Measurements from ENCODE around the gene TNFRSF21.
"Not testable (repeated sequence)": the region's sequence is repeated elsewhere in the genome, so short reads cannot be mapped to it uniquely, and the experiment has no call there.

The TNFRSF21 gene, protein sequence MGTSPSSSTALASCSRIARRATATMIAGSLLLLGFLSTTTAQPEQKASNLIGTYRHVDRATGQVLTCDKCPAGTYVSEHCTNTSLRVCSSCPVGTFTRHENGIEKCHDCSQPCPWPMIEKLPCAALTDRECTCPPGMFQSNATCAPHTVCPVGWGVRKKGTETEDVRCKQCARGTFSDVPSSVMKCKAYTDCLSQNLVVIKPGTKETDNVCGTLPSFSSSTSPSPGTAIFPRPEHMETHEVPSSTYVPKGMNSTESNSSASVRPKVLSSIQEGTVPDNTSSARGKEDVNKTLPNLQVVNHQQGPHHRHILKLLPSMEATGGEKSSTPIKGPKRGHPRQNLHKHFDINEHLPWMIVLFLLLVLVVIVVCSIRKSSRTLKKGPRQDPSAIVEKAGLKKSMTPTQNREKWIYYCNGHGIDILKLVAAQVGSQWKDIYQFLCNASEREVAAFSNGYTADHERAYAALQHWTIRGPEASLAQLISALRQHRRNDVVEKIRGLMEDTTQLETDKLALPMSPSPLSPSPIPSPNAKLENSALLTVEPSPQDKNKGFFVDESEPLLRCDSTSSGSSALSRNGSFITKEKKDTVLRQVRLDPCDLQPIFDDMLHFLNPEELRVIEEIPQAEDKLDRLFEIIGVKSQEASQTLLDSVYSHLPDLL

DNA sequence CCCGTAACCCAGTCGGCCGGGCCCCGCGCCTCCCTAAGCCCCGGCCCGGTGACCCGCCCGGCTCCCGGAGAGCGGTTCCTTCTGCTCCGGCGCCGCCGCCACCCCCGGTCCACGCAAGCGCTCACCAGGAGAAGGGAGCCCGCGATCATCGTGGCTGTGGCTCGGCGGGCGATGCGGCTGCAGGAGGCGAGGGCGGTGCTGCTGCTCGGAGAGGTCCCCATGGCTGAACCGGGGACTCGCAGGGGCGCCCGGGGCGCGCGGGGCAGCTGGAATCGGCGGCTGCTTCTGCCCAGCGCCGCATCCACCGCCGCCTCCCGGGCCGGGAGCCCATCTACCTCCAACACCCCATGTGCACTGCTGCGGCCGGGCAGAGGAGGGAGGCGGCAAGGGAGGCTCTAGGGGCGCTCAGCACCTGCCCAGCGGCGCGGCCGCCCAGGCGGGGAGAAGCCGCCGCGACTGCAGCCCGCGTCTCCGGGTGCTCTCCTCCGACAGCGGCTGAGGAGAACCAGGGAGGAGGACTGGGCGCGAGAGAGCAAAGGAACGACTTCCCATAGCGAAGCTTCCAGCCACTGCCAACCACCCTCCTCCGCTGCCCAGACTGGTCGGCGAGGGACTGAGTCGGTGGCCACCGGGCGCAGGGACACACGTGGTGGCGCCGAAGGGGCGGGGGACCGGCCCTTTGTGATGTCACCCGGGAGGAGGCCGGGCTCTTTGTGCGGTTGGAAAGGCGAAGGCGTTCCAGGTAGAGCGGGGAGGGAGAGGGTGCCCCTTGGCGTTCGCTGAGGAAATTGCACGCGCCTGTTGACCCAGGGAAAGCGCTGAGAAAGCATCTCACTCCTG, at the start of gene TNFRSF21:
Gene TNFRSF21 (minus strand): TSS at position 615 of the 840 bp plus-strand sequence. CDS start 394 bp downstream, at position 221.
- DNase-seq (ENCODE audit: low spot score): peak; percentile 76

DNA sequence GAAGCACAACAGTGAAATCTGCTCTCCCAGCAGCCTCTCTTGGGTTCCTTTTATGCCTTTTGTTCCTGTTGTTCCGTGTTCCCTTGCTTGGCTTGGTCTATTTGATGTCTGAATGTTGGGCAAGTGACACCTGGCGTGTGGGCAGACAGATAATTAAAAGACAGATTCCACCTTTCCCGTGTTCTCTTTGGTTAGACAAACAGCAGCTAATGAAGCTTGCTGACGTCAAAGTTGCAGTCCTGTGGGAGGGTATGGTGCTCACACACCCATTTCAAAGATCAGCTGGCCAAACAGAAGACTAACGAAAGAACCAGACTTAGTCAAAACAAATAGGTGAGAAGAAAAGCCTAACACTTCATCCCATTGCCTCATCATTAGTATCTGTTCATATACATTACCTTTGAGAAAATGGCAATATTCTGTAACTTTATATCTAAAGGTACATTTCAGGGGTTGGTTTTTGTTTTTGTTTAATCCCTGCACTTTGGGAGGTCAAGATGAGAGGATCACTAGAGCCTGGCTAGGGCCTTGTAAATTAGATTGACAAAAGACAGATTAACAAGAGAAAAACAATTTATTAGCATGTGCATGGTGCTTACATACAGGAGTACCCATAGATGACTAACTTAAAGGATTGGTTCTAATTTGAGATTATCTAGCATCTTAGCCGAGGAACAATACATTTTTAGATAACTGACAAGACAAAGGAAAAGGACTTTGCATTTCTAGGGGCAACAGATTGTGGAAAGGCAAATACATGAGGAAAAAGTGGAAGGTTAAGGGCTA, 48.9 kb upstream of the TNFRSF21 start:
- no peak for DNase-seq (ENCODE audit: low spot score)

DNA sequence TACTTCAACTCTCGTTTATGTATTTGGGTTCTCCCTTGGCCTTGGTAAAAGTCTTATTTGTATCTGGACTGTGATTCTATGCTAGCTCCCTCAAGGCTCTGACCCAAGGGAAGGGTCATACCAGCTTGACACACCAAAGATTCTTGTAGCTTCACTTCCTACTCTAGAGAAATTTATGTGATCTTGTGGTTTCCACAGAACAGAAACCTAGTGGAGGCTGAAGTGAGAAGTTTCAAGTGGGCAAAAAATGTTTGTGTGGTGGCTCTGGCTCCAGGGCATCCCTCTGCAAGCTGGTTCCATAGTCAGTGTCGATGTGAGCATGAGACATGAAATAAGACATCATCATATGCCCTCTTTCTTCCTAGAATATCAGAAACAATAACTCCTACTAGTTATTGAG, 48.1 kb upstream of the TNFRSF21 start:
- DNase-seq (ENCODE audit: low spot score): no peak

DNA sequence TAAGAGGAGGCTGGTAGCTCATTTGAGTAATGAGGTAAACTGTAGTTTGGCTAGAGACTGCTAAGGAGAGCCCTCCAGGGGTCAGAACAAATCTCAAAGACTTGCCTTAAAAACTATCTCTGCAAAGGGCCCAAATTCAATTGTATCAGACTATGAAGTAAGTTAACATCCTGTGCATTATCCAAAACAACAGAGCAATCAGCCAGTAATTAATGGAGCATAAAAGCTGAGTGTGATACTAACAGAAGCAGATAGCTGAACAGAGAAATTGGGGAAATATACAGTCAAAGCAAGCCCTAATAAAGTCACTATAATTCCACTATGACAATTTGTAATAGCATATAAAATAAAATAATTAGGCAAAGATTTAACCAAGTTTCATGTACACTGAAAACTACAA, 45.8 kb upstream of the TNFRSF21 start:
- DNase-seq (ENCODE audit: low spot score): no peak

DNA sequence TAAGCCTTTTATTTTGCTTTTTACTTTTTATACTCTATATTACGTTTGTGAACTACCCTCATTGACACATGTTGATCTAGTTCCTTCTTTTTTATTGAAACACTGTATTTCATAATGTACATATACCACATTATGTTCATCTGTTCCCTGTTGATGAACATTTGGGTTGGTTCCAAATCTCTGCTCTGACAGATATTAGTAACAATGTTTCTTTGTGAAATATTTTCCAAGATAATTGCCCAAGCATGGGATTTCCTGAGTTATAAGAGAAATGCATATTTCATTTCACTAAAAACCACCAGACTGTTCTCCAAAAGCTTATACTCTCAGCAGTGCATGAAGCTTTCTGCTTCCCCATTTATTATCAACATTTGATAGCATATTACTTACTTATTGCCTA, 44.2 kb upstream of the TNFRSF21 start:
- DNase-seq (ENCODE audit: low spot score): no peak

DNA sequence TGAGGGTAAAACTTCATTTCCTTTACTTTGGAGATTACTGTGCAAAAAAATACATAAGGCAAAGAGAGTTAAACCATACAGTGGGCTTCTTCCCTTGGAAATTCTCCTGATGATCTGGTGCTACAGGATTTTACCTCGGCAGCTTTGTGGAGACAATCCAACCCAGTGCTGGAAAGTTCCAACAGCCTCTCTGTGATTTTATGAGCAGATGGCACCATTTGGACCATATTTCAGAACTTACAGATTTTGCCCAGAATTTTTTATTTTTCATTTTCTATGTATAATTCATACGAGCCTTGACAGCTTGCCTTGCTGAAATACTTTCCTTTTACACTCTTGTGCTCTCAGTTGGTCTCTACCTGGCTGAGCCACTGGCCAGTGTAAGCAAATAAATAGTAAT, 43.3 kb upstream of the TNFRSF21 start:
- DNase-seq (ENCODE audit: low spot score): no peak

DNA sequence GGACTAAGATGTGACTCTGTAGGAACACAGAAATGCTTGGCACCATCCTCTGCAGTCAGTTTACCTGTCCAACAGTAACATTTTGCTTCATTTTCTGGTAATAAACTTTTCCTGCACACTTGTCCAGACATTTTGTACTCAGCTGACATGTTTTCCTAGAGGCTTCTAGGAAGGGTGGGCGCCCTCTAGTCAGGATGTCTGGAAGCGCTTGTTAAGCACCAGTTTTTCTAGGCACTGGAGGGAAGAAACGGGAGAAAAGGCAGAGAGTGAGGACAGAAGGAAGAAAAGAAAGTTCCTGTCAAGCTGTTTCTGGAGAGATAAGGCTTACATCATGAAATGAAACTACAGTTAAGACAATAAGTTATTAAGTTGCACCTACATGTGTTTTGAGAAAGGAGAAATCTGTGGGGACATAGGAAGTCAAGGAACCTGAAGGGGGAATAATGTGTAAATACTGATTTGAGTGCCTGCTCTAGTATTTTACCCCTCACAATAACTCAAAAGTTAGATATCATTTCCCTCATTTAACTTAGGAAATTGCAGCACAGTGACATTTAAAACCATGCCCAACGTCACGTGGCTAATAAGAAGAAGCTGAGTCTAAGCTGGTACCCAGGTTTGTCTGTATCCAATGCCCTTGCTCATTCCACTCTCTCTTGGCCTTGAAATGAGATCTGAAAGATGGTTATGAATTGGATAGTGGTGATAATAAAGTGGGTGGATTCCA, 42.7 kb upstream of the TNFRSF21 start:
- no peak for DNase-seq (ENCODE audit: low spot score)

DNA sequence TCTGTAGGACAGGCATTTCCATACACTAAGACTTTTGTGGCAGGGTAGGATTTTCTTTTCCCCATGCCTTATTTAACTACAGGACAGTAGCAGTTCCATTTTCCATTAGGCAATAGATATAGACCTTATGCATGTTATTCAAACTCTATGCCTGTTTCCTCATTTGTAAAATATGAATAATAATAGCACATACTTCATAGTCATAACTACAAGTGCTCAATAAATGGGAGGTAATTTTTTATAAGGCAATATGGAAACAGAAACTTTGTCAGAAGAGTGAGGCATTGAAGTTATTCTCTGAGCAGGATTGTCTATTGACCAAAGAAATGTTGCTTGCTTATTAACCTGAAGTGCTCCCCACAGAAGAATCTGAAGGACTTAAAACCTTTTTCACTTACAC, 41.9 kb upstream of the TNFRSF21 start:
- no peak for DNase-seq (ENCODE audit: low spot score)

DNA sequence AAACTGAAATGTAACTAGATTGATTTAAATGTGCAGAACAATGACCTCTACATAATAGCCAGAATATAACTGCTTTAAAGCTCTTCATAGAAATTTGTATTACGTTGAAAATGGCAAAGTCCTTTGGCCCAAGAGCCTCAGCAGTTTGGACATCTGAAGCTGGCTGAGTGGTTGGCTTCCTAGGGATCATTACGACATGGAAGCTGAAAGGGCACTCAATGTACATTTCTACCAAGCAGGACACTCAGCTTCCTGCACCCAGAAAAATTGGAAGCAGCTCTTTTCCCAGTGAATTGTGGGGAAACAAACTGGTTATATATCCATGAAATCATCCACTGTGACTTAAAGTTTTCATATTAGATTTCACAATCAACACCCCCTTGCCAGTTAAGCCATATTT, 40.2 kb upstream of the TNFRSF21 start:
- no peak for DNase-seq (ENCODE audit: low spot score)

DNA sequence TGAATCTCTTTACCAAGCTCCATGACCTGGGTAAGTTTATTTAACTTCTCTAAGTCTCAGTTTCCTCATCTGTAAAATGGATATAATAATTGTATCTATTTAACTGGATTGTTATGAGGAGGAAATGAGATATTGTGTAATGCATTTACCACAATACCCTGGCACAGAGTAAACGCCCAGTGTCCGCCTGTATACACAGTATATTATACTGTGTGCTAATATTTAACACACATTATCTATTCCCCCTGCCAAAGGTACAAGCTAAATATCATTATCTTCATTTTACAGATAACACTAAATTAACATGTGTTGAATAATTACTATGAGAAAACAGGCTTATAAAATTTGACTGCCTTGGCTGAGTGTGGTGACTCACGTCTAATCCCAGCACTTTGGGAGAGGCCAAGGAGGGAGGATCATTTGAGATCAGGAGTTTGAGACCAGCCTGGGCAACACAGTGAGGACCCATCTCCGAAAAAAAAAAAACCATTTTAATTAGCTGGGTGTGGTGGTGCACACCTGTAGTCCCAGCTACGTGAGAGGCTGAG, 38.7 kb upstream of the TNFRSF21 start:
- no peak for DNase-seq (ENCODE audit: low spot score)

DNA sequence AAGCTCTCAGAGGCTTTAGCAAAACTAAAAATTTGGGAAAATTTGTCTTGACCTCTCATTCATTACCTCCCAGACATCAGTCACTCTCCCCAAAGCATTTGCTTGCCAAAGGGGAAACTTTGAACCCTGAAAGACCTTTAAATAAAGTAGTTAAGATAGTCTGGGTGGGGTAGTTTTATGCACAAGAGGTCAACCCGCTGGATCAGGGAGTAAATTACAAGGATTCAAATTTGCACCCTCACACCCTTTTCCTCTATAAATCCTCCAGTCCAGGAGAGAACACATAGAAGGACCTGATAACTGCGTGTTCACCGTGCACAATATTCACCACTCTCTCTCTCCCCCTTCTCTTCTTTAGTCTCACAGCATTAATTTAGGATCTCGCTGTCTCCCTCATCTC, 36.1 kb upstream of the TNFRSF21 start:
- no peak for DNase-seq (ENCODE audit: low spot score)

DNA sequence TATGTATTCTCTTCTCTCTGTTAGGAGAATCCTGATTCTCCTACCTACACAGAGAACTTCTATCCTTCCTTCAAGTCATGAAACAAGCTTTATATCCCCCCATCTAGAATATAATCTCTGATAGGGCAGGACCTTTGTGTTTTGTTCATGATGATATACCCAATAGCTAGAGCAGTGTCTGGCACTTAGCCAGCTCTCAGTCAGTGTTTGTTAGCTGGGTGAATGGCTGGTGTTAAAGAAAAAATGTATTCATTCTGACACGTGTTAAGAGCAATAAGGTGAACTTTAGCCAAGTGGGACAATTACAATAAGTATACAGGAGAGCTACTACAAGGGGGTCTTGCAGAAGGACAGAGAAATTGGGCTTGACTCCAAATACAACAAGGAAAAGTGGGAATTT, 34.3 kb upstream of the TNFRSF21 start:
- no peak for DNase-seq (ENCODE audit: low spot score)

DNA sequence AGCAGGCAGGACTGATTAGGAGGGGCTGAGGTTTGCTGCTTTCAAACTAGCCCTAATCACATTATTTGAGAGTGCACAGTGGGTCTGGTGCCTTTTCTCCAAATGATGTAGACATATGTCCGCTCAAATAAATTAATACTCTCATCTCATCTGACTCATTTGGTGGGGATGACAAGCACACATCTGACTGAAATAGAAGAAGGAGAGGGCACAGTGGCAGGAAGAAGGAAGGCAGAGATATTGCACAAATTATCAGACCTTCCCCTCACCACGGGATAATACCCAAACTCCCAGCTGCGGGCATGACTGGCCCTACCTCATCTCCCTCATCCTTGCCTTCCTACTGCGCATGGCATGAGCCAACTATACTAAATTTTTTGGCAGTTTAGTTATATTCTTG, 33.9 kb upstream of the TNFRSF21 start:
- DNase-seq (ENCODE audit: low spot score): no peak

DNA sequence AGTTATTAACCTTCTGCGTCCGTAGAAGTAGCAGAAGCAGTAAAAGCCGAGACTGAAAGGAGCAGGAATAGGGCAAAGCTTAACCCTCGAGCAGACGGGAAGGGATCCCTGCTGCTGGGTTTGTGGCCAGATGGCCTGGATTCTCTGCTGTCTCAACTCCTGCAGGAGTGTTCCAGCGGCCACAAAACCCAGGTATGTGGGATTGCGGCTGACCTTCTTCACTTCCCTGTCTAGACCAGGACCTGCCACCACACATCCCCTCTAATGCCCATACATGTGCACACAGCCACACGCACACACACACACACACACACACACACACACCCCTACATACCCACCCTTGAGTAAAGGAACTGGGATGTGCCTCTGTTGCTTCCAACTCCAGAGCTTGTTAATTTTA, 33.1 kb upstream of the TNFRSF21 start:
- DNase-seq (ENCODE audit: low spot score): no peak

DNA sequence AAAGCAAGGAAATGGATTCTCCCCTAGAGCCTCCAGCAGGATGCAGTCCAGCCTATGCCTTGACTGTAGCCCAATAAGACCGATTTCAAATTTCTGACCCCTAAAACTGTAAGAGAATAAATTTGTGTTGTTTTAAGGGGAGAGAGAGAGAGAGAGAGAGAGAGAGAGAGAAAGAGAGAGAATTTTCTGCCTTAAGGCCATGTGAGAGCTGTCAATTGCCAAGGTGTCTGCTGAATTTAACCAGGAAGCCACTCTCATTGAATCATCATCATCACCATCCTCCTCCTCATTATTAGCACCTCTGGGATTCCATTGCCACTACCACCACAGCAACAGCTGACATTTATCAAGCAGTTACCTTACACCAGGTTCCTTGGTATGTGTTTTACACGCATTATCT, 27.8 kb upstream of the TNFRSF21 start:
- no peak for DNase-seq (ENCODE audit: low spot score)

DNA sequence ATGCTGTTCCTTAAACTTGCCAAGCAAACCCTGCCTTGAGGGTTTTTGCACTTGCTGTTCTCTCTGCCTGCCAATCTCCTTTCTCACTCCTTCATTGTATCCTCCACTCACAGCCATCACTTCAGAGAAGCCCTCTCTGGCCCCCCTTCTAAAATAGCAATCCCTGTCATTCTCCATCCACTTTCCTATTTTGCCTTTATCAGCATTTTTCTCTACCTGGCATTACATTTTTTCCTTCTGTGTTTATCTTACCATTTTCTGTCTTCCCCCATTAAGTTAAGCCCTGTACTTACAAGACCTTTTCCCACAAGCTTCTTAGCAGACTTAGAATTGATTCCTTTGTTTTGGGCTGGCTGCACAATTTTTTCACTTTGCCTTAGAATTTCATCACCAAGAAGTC, 26.6 kb upstream of the TNFRSF21 start:
- no peak for DNase-seq (ENCODE audit: low spot score)

DNA sequence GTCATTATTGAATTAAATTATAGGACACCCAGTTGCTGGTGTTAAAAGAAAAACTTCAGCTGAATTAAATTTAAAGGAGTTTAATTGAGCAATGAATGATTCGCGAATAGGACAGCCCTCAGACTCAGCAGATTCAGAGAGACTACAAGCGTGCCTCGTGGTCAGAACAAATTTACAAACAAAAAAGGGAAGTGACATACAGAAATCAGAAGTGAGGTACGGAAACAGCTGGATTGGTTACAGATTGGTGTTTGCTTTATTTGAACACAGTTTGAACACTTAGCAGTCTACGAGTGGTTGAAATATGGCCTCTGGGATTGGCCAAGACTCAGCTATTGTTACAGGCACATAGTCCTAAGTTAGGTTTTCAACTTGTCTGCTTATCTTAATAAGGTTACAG, 25.8 kb upstream of the TNFRSF21 start:
- no peak for DNase-seq (ENCODE audit: low spot score)

DNA sequence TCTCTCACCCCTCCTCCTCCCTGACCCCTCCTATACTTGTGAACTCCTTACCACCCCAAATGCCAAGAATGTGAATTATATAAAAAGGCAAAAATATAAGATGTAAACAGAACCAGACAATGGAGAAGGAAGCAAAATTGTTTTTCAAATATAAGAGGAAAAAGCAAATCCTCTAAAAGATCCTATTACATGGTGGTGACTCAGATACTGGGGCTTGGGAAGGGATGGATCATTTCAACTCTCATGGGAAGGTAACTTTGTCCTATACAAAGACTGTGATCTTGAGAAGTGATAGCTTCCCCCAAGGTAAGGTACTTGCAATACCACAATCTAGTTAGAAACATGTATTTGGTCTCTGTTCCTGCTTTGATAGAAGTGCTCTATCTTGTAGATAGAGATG, 24.6 kb upstream of the TNFRSF21 start:
- no peak for DNase-seq (ENCODE audit: low spot score)

DNA sequence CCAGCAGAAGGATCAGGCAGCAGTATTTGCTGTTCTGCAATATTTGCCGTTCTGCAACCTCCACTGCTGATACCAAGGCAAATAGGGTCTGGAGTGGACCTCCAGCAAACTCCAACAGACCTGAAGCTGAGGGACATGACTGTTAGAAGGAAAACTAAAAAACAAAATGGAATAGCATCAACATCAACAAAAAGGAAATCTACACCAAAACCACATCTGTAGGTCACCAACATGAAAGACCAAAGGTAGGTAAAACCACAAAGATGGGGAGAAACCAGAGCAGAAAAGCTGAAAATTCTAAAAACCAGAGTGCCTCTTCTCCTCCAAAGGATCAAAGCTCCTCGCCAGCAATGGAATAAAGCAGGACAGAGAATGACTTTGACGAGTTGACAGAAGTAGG, 18.9 kb upstream of the TNFRSF21 start:
- not testable (repeated sequence) for DNase-seq (ENCODE audit: low spot score)

DNA sequence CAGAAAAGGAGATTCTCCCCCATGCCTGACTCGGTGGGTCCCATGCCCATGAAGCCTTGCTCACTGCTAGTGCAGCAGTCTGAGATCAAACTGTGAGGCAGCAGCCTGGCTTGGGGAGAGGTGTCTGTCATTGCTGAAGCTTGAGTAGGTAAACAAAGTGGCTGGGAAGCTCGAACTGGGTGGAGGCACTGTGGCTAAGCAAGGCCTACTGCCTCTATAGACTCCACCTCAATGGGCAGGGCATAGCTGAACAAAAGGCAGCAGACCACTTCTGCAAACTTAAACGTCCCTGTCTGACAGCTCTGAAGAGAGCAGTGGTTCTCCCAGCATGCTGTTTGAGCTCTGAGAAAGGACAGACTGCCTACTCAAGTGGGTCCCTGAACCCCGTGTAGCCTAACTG, 18.4 kb upstream of the TNFRSF21 start:
- not testable (repeated sequence) for DNase-seq (ENCODE audit: low spot score)

DNA sequence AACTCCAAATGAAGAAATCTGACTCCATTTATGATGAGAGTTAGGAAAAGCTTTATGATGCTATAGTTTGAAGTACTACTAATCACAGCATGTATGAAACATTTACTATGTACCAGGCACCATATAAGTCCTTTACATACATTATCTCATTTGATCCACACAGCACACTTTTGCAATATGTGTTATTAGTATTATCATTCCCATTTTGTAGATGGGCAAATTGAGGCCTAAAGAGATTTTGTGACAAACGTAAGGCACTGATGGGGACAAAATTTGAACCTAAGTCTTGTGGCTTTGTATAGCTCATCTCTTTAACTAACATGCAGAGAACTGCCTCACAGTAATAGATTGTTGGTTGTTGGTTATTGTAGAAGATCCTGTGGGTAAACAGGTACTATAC, 14.2 kb upstream of the TNFRSF21 start:
- DNase-seq (ENCODE audit: low spot score): no peak

Data from hepatic stellate cell (primary cell).